HG03469 (cell line): ENCODE measurements around the gene MUC5B.

Experiments
- ATAC-seq: cut with Tn5 transposase; IDR thresholded peaks from one replicate; pipeline ENCODE4 v1.9.1; 2021; ENCODE audit warnings: mild to moderate bottlenecking, moderate library complexity, moderate number of reproducible peaks; ENCODE audit not compliant: unreplicated experiment

MUC5B gene

DNA sequence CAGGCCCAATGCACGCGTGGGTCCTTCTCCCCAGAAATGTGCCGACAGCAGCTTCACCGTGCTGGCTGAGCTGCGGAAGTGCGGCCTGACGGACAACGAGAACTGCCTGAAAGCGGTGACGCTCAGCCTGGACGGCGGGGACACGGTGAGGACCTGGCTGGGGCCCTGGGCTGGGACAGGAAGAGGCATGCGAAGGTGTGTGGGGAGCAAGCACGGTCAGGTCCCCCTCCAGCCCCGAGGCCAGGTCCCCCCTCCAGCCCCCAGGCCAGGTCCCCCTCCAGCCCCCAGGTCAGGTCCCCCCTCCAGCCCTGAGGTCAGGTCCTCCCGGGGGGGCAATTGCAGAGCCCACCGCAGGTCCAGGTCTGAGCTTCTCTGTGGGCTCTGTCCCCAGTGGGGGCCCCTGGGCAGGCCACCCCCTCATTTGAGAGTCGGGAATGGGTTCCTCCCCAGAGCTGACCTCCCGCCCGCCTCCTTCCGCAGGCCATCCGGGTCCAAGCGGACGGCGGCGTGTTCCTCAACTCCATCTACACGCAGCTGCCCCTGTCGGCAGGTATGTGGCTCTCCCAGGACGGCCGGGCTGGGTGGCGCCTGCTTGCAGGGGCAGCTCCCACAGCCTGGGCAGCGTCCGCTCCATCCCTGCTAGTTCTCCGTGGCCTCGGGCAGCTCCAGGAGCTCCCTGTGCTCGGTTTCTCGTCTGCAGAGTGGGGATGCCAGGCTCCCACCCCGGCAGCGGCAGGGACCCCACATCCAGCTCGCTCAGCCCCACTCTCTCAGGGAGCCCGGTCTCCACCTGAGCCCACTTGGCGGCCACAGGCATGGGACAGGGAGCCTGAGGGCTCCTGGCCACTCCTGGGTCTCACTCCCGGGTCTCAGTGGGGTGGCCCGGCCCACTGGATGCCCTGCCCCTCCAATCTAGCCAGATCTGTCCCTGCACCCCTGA lies 7.9 kb downstream of the MUC5B start:
- no peak for ATAC-seq

- no peak for ATAC-seq
Observed at GRCh38 chr11:1231396-1232020, 8.6 kb downstream of the MUC5B start.

- ATAC-seq, result no peak
Observed at GRCh38 chr11:1232021-1232882, 9.4 kb downstream of the MUC5B start.

DNA sequence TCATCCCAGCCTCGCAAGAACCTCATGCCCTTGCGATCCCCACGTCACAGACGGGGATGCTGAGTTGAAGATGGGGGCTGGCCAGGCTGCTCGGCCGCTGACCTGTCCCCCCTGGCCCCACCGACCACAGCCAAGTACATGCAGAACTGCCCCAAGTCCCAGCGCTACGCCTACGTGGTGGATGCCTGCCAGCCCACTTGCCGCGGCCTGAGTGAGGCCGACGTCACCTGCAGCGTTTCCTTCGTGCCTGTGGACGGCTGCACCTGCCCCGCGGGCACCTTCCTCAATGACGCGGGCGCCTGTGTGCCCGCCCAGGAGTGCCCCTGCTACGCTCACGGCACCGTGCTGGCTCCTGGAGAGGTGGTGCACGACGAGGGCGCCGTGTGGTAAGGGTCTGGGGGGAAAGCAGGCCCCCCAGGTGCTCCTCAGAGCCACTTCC lies 10.0 kb downstream of the MUC5B start:
- ATAC-seq, result no peak

DNA sequence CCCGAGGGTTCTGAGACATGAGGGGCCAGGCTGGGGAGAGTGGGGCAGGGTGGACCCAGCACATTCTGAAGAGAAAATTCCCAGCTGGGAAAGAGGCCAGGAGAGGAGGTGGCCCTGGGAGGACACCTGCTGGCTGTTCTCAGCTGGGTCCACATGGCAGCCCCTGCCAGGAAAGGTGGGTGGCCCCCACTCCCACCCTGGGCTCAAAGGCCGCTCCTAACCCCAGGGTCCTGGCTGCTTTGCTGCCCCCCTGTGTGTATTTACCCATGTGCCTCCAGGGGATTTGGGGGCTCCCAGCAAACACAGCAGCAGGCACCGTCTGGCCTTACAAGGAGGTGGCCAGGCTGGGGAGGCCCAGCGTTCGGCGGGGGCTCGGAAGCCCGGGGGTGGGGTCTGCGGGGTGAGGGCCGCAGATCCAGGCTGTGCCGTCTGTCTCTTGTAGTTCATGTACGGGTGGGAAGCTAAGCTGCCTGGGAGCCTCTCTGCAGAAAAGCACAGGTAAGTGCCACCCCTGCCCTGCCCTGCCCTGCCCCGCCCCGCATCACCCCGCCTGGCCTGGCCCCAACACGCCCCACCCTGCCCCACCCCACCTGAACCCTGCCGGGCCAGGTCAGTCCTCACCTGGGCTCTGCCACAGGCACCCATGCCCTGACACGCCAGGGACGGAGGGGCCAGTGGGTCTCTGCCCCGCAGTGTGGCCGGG lies 10.6 kb downstream of the MUC5B start:
- no peak for ATAC-seq

- no peak for ATAC-seq
Observed at GRCh38 chr11:1234054-1234720, 11.3 kb downstream of the MUC5B start.

DNA sequence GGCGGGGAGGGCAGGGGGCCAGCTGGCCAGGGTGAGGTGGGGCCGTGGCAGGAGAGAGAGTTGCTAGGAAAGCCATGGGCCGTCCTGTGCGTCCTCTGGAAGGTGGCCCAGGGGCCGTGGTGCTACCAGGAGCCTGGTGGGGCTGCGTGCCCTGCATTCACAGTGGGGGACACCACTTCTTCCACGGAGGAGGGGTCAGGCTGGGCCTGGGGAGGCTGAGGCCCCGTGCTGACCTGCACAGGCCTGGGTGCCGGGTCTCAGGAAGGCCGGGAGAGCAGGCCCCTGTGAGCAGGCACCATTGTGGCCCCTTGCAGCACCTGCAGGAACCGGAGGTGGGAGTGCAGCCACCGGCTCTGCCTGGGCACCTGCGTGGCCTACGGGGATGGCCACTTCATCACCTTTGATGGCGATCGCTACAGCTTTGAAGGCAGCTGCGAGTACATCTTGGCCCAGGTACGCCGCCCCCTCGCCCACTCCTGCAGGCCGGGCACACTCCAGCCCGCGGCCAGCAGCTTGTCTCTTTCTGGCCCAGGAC lies 12.0 kb downstream of the MUC5B start:
- no peak for ATAC-seq

DNA sequence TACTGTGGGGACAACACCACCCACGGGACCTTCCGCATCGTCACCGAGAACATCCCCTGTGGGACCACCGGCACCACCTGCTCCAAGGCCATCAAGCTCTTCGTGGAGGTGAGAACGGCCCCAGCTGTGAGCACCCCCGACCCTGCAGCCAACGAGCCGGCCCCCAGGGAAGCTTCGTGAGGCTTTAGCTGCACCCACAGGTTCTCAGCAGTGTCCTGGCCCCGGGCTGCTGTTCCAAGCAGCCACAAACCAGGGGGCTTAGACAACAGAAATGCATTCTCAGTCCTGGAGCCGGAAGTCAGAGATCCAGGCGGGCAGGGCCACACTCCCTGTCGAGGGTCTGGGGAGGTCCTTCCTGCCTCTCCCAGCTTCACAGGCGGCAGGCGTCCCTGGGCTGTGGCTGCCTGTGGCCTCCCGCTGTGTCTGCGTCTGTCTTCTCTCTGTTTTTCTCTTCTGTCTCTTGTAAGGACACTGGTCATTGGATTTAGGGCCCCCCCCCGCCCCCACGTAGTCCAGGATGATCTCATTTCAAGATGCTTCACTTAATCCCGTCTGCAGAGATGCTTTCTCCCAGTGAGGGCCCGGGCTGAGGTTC lies 12.5 kb downstream of the MUC5B start:
- ATAC-seq, result no peak

- no peak for ATAC-seq
Observed at GRCh38 chr11:1235901-1236315, 13.0 kb downstream of the MUC5B start.

GRCh38 chr11:1236316-1237127 lies 13.7 kb downstream of the MUC5B start:
- ATAC-seq, result no peak

GRCh38 chr11:1237128-1237580 lies 14.3 kb downstream of the MUC5B start:
- ATAC-seq, result no peak

DNA sequence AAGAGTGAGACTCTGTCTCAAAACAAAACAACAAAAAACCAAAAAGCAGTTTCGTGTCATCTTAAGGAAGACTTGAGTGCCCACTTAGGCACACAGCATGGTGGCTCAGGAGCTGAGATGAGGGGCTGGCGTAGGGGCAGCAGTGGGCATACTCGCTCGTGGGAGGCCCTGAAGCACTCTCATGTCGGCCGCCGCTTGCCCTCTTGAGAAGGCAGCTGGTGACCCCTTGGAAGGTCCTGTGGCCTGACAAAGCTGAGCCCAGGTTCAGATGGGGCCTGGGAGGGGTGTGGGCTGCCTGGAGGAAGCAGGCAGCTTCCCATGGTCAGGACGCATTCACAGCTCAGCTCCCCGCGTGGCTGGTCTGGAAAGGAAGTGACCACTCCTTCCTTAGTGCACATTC lies 15.0 kb downstream of the MUC5B start:
- no peak for ATAC-seq

DNA sequence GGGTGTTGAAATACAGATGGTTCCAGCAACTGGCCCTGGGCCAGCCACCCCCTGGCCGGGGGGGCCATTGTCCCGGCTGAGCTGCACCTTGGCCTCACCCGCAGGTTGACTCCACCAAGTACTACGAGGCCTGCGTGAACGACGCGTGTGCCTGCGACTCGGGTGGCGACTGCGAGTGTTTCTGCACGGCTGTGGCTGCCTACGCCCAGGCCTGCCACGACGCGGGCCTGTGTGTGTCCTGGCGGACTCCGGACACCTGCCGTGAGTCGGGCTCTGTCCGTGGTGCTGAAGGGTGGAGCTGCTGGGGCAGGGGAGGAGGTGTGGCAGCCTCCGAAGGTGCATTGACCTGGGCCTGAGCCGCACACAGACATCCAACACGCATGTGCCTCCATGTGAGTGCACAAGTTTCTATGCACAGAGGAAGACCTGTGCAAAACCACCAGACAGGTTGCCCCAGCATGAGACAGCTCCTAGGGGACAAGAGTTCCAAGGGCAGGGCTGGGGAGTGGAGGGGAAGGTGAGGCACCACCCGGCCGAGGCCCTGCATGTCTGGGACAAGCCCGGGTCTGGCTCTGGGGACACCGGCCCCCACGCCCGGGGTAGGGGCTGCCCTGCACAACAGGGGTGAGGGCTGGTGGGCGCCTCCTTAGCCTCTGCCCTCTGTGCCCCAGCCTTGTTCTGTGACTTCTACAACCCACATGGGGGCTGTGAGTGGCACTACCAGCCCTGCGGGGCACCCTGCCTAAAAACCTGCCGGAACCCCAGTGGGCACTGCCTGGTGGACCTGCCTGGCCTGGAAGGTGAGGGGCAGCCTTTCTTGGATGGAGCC lies 16.1 kb downstream of the MUC5B start:
- ATAC-seq, result no peak

DNA sequence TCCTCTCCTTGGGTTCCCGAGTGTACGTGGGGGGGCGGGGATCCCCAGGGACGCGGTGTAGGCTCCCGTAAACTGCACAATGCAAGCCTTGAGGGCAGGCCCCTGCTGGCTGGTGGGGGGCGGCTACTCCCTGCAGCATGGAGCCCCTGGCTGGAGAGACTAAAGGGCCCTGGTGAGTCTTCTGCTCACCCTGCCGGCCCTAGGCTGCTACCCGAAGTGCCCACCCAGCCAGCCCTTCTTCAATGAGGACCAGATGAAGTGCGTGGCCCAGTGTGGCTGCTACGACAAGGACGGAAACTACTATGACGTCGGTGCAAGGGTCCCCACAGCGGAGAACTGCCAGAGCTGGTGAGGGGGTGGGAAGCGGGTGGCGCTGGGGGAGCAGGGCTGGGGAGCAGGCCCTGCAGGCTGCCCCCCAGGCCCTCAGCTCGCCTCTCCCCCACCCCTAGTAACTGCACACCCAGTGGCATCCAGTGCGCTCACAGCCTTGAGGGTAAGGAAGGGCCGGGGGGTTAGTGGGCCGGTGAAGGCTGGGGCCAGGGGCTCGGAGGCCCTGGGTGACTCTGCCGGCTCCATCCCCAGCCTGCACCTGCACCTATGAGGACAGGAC lies 16.8 kb downstream of the MUC5B start:
- ATAC-seq, result no peak

DNA sequence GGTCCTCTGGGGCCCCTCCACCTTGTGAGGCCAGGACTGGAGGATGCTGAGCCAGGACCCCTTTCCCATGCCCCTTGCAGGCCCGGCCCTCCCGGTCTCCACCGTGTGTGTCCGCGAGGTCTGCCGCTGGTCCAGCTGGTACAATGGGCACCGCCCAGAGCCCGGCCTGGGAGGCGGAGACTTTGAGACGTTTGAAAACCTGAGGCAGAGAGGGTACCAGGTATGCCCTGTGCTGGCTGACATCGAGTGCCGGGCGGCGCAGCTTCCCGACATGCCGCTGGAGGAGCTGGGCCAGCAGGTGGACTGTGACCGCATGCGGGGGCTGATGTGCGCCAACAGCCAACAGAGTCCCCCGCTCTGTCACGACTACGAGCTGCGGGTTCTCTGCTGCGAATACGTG lies 17.9 kb downstream of the MUC5B start:
- no peak for ATAC-seq

- ATAC-seq, result no peak
Observed at GRCh38 chr11:1241706-1242105, 18.8 kb downstream of the MUC5B start.

DNA sequence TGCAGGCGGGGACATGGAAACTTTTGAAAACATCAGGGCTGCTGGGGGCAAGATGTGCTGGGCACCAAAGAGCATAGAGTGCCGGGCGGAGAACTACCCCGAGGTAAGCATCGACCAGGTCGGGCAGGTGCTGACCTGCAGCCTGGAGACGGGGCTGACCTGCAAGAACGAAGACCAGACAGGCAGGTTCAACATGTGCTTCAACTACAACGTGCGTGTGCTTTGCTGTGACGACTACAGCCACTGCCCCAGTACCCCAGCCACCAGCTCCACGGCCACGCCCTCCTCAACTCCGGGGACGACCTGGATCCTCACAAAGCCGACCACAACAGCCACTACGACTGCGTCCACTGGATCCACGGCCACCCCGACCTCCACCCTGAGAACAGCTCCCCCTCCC lies 19.4 kb downstream of the MUC5B start:
- no peak for ATAC-seq
